HCT116 (cell line): ENCODE measurements around the gene PDLIM7. TPM values are rescaled to one million over a fixed set of nuclear protein-coding genes. Genes with fewer than 3 reads are reported as not detected.

ENCODE experiments used
- ATAC-seq: fragments of 200-7000 bp; cut with Tn5 transposase; 2 replicates; pipeline ENCODE4 v1.9.1; 2020; ENCODE audit warnings: mild to moderate bottlenecking, moderate library complexity
- BruUV-seq: library from RNA; stranded (reverse); fragments of 400-500 nt; replicated peaks from 2 replicates; lab custom pipeline; 2021; lab: Mats Ljungman, UMichigan
- CTCF ChIA-PET: fragments of 300-600 bp; sonication (Branson Sonifier 250); formaldehyde crosslinking; loops from one replicate; lab custom pipeline; 2021; ENCODE audit warnings: antibody characterized with exemption; lab: Charles Lee
- POLR2A ChIA-PET: fragments of 300-600, 350-600 bp; sonication (Branson Sonifier 250); formaldehyde crosslinking; loops from one replicate; lab custom pipeline; 2021; ENCODE audit warnings: antibody characterized with exemption; lab: Charles Lee
- RAD21 ChIA-PET, 2 experiments: fragments of 300-600 bp; sonication (Branson Sonifier 250); formaldehyde crosslinking; loops; one replicate each; lab custom pipeline; 2023; ENCODE audit warnings: low total read pairs in 2 of 2; ENCODE audit not compliant: uncharacterized antibody in 2 of 2, unreplicated experiment in 2 of 2, low non-redundant PET in 1 of 2; lab: Charles Lee
- DNase-seq: peaks from one replicate; pipeline ENCODE4 v3.0.0-alpha.2; 2010; ENCODE audit warnings: low read depth, low spot score
- H2AFZ ChIP-seq: fragments of 200-600 bp; shearing (Covaris generic), sonication (generic); 2 replicates; pipeline ENCODE4 v1.6.1; 2017; ENCODE audit warnings: low read depth, mixed run types, mixed read lengths, antibody characterized with exemption, low read length; ENCODE audit not compliant: poor library complexity, severe bottlenecking
- H3K27ac ChIP-seq: 2 replicates; pipeline ENCODE4 v1.5.1; 2012; ENCODE audit warnings: low read depth, low read length
- H3K27me3 ChIP-seq: fragments of 200-600 bp; sonication (generic); 2 replicates; pipeline ENCODE4 v1.6.1; 2016; ENCODE audit warnings: mixed run types, low read length, mixed read lengths; ENCODE audit not compliant: insufficient read depth
- H3K36me3 ChIP-seq, 2 experiments: fragments of 200-500 bp in 1 of 2; fragments of 200-600 bp in 1 of 2; sonication (Bioruptor generic) in 1 of 2; sonication (generic) in 1 of 2; 2 replicates each; pipeline versions ENCODE4 v1.5.1 to v1.6.1; 2014 to 2016; ENCODE audit warnings: low read length in 2 of 2, inconsistent platforms in 1 of 2, mixed read lengths in 1 of 2, mixed run types in 1 of 2; ENCODE audit not compliant: insufficient read depth in 2 of 2, control insufficient read depth in 1 of 2
- H3K4me1 ChIP-seq, 2 experiments: fragments of 200-600 bp in 1 of 2; sonication (generic) in 1 of 2; 2 replicates each; pipeline versions ENCODE4 v1.5.1 to v1.6.1; 2012 to 2017; ENCODE audit warnings: low read length in 2 of 2, inconsistent platforms in 1 of 2, mild to moderate bottlenecking in 1 of 2, mixed read lengths in 1 of 2, mixed run types in 1 of 2, moderate library complexity in 1 of 2; ENCODE audit not compliant: insufficient read depth in 2 of 2, control insufficient read depth in 1 of 2
- H3K4me2 ChIP-seq: fragments of 200-600 bp; sonication (generic); 2 replicates; pipeline ENCODE4 v1.6.1; 2017; ENCODE audit warnings: mixed run types, low read length, mixed read lengths
- H3K4me3 ChIP-seq, 2 experiments: fragments of 200-600 bp in 1 of 2; sonication (generic) in 1 of 2; replicated peaks in 1 of 2; 2 replicates each; pipeline ENCODE4 v1.5.1; 2011 to 2016; ENCODE audit warnings: low read length in 2 of 2, control low read depth in 1 of 2, low read depth in 1 of 2, mild to moderate bottlenecking in 1 of 2, mixed read lengths in 1 of 2, mixed run types in 1 of 2
- H3K79me2 ChIP-seq: fragments of 200-600 bp; sonication (generic); 2 replicates; pipeline ENCODE4 v1.6.1; 2017; ENCODE audit warnings: mild to moderate bottlenecking, mixed run types, low read length, moderate library complexity, mixed read lengths; ENCODE audit not compliant: insufficient read depth
- H3K9ac ChIP-seq: fragments of 200-600 bp; sonication (generic); 2 replicates; pipeline ENCODE4 v1.6.1; 2016; ENCODE audit warnings: low read length, mixed read lengths
- H3K9me2 ChIP-seq: fragments of 200-600 bp; sonication (generic), shearing (Covaris generic); 2 replicates; pipeline ENCODE4 v1.6.1; 2017; ENCODE audit warnings: mixed run types, mild to moderate bottlenecking, moderate library complexity; ENCODE audit not compliant: insufficient read depth
- H3K9me3 ChIP-seq, 2 experiments: fragments of 200-500 bp in 1 of 2; fragments of 200-600 bp in 1 of 2; sonication (Bioruptor generic) in 1 of 2; sonication (generic) in 1 of 2; 2 replicates each; pipeline ENCODE4 v1.6.1; 2014 to 2017; ENCODE audit warnings: low read length in 2 of 2, mixed read lengths in 2 of 2, inconsistent platforms in 1 of 2, low read depth in 1 of 2, mild to moderate bottlenecking in 1 of 2, mixed run types in 1 of 2, moderate library complexity in 1 of 2; ENCODE audit not compliant: control insufficient read depth in 1 of 2, insufficient read depth in 1 of 2
- H4K20me1 ChIP-seq: fragments of 200-600 bp; sonication (generic), shearing (Covaris generic); 2 replicates; pipeline ENCODE4 v1.6.1; 2017; ENCODE audit warnings: mixed run types, mild to moderate bottlenecking, moderate library complexity; ENCODE audit not compliant: insufficient read depth
- CEBPB ChIP-seq: IDR thresholded peaks from 2 replicates; pipeline ENCODE4 v1.6.1; 2012; ENCODE audit warnings: low read depth
- POLR2A ChIP-seq: IDR thresholded peaks from 2 replicates; pipeline ENCODE4 v1.7.0; 2011; ENCODE audit warnings: borderline replicate concordance; ENCODE audit not compliant: insufficient read depth, insufficient read length; ENCODE audit errors: extremely low read depth
- SIN3A ChIP-seq: IDR thresholded peaks from 2 replicates; pipeline ENCODE4 v1.6.1; 2012; ENCODE audit warnings: low read depth
- SRF ChIP-seq: IDR thresholded peaks from 2 replicates; pipeline ENCODE4 v1.6.1; 2012; ENCODE audit warnings: low read depth
- intact Hi-C: fragments of 100-400 bp; cut with micrococcal nuclease; formaldehyde crosslinking; loops from 2 replicates; pipeline ENCODE4 v1.10.0; 2022
- total RNA-seq: library from RNA; stranded (reverse); gene quantifications from one replicate; pipeline ENCODE4 v1.2.1, GENCODE V29; 2021; ENCODE audit not compliant: unreplicated experiment
- TF ChIP-seq, protein P1 (sequence below): IDR thresholded peaks from 2 replicates; pipeline ENCODE4 v1.6.1; 2012; ENCODE audit warnings: low read depth

Gene PDLIM7
- total RNA-seq, 1 experiment from 2014 or later = 153 TPM

DNA sequence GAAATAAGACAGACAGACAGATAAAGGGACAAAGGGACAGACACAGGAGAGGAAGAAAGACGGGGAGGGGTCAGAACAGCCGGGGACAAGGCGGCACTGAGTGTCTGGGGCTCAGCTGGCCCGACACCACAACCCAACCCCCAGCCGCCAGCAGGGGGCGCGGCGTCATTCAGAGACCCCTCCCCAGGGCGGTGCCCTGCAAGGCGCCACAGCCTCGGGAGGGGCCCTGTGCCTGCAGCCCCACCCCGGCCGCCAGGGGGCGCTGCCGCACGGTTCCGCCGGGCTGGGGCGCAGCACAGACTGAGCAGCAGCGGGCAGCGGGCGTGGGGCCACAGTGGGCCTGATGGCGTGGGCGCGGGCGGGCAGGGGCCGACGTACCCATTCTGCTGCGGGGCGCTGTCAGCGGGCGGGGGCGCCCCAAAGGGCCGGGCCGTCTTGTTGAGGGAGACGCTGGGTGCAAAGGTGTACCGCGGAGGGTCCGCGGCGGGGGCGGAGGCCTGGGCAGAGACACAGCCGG is 5.9 kb downstream of the PDLIM7 start (continued):
- TF ChIP-seq, protein P1, sequence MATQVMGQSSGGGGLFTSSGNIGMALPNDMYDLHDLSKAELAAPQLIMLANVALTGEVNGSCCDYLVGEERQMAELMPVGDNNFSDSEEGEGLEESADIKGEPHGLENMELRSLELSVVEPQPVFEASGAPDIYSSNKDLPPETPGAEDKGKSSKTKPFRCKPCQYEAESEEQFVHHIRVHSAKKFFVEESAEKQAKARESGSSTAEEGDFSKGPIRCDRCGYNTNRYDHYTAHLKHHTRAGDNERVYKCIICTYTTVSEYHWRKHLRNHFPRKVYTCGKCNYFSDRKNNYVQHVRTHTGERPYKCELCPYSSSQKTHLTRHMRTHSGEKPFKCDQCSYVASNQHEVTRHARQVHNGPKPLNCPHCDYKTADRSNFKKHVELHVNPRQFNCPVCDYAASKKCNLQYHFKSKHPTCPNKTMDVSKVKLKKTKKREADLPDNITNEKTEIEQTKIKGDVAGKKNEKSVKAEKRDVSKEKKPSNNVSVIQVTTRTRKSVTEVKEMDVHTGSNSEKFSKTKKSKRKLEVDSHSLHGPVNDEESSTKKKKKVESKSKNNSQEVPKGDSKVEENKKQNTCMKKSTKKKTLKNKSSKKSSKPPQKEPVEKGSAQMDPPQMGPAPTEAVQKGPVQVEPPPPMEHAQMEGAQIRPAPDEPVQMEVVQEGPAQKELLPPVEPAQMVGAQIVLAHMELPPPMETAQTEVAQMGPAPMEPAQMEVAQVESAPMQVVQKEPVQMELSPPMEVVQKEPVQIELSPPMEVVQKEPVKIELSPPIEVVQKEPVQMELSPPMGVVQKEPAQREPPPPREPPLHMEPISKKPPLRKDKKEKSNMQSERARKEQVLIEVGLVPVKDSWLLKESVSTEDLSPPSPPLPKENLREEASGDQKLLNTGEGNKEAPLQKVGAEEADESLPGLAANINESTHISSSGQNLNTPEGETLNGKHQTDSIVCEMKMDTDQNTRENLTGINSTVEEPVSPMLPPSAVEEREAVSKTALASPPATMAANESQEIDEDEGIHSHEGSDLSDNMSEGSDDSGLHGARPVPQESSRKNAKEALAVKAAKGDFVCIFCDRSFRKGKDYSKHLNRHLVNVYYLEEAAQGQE = no peak

DNA sequence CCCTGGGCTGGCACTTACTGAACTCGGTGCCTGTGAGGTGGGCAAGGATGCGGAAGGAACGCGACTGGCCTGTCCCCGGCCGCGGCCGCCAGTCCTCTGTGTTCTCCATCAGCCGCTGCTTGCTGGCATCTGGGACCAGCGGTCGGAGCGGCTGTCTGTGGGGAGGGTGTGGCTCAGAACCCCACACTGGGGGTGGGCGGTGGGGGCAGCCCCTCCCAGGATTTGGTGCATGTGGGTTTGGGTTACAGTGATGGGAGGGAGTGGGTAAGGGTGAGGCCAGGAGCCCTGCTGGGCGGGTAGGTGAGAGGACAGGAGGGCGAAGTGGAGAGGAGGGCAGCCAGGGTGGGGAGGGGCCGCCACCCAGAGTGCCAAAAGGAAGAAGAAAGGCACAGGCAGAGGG is 6.4 kb downstream of the PDLIM7 start:
- ATAC-seq (no peak), DNase-seq (no peak)
- 0 out of 2 replicates have a peak overlapping the region, but pooled peaks have one; percentile 12 for H3K4me2 ChIP-seq
- RAD21 ChIA-PET = no interaction called here
- no peaks in the 10 kb centered on the region for H3K27me3 ChIP-seq
- peaks cover 30 to 52% of the 10 kb centered on the region in 2 experiments for H3K4me1 ChIP-seq
- H3K27ac ChIP-seq = peak overlapping the region; percentile 36; the same call in 1 of the 2 replicates
- peaks cover 16 to 46% of the 10 kb centered on the region in 2 experiments; a peak in 3 of 4 replicates for H3K36me3 ChIP-seq
- no peaks in the 10 kb centered on the region for H3K9me3 ChIP-seq
- peaks cover 11% of the 10 kb centered on the region; the same call in 1 of the 2 replicates for H4K20me1 ChIP-seq
- no peaks in the 10 kb centered on the region for H3K9me2 ChIP-seq
- no peak overlapping the region for H3K4me3 ChIP-seq
- H2AFZ ChIP-seq = no peak overlapping the region
- TF ChIP-seq POLR2A = no peak
- TF ChIP-seq SRF = no peak
- no peak for TF ChIP-seq CEBPB
- TF ChIP-seq SIN3A = no peak
- BruUV-seq = no TSS peak
- intact Hi-C loops = no loop called here
- POLR2A ChIA-PET = no interaction called here
- H3K79me2 ChIP-seq = peaks cover 57% of the 10 kb centered on the region
- H3K9ac ChIP-seq = peak overlapping the region; percentile 20; the same call in 1 of the 2 replicates
- CTCF ChIA-PET = no interaction called here
